ENCODE measurements around the gene MYLK2.
A peak's percentile ranks its signal among the peaks of the same experiment; 100 is the strongest.

Gene MYLK2

DNA sequence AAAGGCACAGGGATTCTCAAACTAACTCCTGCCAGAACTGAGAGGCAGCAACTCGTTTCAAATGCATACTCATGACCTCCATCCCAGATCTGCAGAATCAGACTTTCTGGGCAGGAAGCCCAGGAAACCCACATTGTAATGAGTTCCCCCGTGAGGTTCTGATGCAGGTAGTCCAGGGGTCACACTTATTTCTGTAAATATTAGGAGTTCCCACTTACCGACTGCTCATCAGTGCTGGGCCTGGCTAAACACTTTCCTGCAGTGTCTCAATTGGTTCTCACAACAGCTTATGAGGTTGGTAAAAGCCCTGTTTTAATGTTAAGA, 39.6 kb downstream of the MYLK2 start:
- DNase-seq = no peak

DNA sequence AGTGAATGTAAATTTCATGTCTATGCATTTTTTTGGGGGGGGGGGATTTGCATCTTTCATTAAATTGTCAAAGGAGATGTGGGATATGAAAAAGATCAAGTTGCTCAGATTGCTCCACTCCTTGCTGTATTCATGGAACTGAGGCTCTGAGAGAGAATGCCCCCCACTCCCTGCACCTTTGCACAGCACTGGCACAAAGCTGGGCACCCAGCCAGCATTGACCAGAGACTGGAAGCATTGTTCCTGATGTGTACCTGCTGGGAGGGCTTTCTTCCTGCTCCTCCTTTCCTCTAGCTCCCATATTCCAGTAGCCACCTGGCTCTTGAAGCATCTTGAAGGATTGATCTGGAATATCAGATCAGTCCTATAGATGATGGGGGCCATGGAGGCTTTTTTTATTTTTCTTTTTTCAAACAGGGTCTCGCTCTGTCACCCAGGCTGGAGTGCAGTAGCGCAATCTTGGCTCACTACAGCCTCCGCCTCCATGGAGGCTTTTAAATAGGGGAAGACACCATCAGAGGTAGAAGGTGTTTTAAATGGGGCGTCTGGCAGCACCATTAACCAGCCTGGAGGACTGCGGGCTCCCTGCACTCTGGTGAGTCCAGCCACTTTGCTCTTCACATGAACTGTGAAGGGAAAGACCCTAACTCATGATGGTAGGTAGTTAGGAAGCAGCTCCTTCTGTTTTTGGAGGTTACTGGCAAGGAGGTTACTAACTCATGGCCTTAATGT, 40.3 kb downstream of the MYLK2 start:
- no peak for DNase-seq

DNA sequence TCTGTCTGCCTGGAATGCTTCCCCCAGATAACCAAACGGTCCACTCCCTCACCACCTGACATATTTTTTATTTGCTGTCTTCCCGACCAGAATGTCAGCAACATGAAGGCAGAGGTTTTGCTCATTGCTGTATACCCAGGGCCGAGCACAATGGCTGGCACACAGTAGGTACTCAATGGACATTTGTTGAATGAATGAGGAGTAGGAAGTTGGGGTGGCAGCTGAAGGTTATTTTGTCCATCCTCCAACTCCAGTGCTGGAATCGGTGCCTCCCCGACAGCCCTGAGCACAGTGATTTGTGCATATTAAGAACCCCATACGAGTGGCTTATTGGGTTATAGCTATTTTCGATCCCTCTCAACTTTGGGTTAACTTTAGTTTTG, 40.8 kb downstream of the MYLK2 start:
- no peak for DNase-seq

DNA sequence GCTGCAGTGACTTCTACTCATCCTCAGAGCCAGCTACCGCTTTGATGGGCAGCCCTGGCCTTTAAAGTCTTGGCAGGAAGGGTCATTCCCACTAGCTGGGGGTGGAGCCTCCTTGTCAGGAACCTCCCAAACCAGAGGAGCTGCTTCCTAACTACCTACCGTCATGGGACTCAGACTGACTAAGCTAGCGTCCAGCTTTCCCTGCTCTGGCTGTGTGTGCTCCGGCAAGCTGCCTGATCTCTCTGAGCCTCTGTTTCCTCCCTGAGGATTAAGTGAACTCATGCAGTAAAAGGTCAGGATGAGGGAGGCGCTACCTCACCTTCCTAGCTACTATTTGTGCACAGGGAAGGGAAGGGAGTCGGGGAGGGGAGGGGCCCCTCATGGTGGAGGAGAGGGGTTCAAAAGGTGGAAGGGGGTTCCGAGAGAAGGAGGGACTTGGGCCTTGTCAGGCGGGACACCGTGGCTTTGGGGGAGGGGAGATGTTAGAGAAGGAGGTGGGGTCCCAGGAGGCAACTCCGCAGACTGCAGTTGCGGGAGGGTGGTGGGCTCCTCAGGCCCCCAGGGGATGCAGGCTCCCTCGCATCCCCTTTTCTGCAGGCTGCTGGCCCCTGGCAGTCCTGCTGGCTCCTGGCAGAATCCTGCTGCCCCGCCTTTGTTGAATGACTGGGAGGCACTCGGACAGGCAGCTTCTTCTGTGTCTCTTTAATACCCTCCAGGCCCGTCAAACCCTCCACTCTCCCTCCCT, 41.4 kb downstream of the MYLK2 start:
- DNase-seq = peak; percentile 55

DNA sequence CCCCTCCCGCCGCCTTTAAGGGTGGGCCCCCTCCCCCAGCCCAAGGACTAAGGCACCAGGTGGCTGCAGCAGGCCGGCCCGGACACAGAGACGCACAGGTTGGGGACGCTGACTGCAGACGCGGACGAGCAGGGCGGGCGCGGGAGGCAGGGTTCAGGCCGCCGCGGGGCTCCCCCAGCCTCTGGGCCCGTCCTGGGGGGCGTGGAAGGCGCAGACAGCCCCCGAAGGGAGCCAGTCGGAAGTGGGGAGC, 41.9 kb downstream of the MYLK2 start:
- no peak for DNase-seq

DNA sequence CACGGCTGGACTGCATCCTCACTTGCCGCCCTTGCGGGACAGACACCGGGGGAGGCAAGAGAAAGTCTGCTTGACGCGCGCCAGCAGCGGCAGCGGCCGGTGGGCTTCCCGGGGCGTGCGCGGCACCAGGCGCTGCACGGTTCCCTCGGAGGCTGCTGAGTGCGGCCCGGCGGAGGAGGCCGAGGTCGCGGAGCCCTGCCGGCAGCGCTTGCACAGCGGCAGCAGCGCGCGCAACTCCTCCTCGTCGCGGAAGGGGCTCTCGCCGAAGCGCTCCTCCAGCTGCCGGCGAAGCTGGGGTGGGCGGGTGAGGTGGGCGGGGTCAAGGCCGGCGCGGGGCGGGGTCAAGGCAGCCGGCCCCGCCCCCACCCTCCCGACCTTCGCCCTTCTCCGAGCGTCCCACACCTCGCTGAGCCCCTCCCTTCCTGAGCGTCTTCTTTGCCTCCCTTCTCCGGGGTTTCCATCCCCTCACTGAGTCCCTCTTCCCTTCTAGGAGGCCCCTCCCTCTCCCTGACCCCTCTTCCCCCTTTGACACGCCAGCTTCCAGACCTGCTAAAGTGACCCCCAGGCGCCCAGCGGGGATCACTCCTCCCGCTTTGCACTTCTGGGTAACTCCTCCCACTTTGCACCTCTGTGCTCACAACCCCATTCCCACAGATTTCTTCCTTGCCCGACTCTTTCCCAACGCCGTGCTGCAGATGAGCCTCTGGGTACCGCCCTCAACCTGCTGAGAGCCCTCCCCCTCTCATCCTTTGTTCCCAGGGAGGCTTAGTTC, 42.4 kb downstream of the MYLK2 start:
- DNase-seq = peak; percentile 88

DNA sequence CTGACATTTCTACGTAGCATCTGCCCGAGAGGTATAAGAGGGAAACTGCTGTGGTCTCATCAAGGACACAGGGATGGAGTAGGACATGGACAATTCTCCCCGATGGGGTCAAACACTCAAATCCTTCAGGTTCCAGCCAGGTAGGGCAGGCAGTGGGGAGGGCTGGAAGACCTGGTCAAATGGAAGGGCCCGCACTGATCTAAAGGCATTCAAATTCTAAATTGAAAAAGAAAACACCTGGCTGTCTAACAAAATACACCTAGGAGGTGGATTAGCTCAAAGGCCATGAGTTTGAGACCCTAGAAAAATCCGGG, 43.0 kb downstream of the MYLK2 start:
- no peak for DNase-seq

DNA sequence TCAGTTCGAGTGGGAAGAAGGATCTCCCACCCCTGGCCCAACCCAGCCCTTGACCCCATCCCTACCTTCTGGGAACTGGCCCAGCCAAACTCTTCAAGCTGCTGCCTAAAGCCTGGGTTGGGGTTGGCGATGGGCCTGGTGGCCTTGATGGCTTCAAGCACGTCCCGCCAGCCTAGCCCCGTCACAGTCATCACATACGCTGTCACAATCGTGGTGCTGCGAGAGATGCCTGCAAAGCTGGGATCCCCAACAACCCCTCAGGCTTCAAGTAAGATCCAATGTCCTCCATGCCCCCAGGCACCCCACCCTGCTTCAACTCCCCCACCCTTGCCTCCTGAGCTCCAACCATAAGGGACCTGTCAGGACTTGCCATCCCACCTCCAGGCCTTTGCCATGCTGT, 43.4 kb downstream of the MYLK2 start:
- DNase-seq = no peak

DNA sequence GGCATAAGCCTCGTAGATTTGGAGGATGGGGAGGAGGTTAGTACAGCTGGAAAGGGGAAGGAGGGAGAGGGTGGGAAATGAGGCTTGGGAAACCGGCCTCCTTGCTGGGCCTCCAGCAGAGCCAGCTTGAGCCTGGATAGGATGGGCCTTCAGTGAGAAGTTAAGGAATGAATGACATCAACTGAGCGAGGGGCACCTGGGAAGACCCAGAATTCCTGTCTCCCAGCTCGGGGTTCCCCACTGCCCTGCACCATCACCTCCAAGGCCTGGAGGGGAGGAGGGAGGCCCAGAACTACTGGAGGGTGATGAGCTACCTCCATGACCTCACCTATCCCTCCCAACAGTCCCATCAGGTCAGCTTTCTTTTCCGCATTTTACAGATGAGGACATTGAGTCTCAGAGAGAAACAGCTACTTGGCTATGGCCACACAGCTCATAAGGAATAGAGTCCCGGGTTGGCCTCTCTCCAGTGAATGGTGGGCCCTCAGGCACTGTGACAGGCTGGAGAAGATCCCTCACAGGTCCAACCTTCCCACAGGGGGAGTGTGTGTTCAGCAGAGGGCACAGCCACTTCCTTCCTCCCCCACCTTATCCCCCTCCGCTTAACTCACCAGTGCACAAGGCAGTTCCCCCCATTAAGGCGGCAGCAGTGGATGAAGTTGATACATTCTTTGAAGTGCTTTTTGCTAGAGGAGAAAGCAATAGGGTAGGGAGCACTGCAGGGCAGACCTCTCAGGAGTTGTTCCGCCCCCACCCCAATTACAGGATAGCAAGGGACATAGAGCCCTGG, 44.3 kb downstream of the MYLK2 start:
- no peak for DNase-seq

DNA sequence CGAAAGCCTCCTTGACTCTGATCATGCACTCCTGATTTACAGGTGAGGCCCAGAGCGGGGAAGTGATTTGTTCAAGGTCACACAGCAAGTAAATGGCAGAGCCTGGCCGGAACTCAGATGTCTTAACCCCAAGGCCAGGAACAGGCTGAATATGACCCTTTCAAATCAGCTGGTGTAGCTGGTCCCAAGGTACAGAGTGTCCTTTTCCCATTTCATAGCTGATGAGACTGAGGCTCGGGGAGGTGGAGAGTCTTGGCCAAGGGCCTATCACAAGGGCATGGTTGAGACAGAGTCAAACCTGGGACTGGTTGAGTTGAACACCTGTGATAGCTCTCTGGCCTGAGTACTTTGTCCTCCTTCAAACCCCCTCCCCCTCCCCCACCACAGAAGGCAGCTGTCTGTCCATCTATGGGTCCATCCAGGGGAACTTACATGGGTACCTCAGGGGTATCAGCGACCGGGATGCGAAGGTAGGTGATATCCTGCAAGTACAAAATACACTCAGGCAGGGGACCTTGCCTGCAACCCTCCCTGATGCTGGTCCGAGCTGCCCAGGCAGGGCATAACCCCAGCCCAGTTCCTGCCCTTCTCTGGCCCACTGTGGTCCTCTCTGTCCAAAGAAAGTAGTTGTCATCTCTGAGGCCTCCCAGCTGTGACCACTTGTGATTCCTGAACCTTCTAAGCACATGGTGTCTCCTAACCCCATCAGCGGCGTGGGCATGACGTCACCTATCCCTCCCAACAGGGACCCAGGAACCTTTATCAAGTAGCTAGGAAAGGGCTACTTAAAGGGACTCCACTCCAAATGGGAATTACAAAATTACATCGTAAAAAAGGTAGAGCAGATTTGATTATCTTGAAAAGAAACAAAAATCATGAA, 45.6 kb downstream of the MYLK2 start:
- DNase-seq = no peak

DNA sequence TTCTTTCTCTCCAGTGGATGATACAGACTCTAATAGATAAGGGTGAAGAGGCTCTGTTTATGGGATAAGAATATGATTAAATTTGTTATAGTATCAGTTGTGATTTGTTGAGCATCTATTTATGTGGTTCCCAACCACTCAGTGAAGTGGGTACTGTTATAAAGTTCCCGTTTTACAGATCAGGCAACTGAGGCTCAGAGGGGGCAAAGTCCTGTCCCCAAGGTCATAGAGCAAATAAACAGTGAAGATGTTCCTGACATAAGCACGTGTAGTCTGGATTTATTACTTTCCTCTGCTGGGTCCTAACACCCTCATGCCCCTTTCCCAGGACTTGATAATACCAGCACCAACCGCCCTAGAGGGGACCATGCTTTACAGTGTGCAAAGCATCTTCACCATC, 47.1 kb downstream of the MYLK2 start:
- DNase-seq = no peak

DNA sequence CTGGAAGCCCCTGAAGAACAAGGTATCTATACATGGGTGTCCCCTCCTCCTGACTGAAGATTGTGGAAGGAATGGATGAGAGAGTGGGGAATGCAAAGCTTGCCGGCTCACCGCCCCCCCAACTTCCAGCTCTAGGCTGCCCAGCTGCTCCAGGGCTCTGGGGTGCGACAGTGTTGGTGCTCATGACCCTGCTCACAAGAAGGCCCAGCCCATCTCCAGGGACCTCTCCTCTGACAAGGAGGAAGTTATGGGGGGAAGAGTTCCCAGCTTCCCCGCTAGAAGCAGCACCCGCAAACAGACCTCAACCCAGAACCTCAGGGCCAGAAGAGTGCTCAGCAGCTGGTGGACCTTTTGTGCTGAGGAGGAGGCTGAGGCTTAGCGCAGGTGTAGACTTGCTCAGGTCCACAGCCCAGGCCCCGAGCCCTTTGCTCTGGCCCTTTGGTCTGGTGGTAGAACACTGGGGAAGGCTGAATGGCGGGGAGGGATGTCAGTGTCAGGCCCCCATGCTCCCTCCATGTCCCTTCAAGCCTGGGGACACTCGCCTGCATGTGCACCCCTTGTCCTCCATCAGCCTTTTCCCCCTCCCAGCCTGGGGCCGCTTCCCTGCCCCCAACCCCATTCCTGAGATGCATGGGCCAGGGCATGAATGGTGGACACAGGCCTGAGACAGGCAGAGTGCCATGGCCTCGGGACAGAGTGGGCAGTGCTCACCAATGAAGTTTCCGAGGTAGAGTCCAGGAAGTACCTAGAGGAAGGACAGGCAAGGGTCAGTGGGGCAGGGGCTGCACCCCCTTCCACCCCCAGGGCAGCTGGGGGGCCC, 49.9 kb downstream of the MYLK2 start:
- DNase-seq = peak; percentile 6

DNA sequence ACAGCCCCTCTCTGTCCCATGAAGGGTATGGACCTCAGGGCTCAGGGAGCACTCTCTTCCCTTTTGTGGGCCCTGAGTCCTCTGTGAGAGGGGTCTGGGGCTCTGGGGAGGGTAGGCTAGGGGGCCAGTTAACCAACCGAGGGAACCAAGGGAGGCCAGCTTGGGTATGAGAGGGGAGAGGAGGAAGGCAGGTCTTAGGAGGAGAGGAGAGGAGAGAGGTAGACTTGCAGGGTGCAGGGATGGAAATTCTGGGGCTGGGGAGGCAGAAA, 50.5 kb downstream of the MYLK2 start:
- no peak for DNase-seq

DNA sequence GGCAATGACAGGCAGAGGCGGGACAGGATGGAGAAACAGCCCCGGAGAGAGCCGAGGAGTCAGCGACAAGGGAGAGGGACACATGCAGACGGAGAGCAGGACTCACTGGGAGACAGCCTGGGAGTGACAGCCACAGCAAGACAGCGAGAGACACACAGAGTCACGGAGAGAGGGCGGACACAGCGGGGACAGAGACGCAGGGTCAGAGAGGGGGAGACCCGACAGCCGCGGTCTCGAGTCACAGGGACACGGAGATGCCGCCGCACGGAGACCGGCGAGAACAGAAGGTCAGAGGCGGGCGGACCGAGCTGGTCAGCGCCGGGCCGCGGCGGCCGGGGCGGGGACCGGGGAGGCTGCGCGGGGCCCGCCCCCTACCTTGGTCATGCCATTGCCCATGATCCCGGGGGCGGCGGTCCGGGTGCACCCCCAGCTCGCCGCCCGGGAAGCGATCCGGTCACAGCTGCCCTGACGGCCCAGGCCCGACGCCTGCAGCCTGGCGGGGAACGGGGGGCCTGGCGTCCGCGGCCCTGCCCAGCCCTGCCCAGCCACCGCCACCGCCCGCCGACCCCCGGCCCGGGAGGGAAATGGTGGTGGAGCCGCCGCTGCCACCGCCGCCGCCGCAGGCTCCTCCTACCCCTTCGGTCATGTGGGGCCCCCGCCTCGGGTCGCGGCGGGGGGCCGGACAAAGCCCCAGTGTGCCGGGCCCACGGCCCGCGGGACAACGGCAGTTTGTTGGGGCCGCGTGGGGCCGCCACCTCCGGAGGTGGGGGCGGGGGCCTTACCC, 51.0 kb downstream of the MYLK2 start, which contains the start of the genes DUSP15 and TTLL9:
TSS of gene DUSP15 (minus strand) at position 586 of the 784 bp plus-strand sequence. CDS start at position 396, 190 bp downstream.
TSS of gene TTLL9 (plus strand) at position 693 of the 784 bp plus-strand sequence. CDS start 493 bp downstream, outside the sequence.
- DNase-seq = peak; percentile 73

DNA sequence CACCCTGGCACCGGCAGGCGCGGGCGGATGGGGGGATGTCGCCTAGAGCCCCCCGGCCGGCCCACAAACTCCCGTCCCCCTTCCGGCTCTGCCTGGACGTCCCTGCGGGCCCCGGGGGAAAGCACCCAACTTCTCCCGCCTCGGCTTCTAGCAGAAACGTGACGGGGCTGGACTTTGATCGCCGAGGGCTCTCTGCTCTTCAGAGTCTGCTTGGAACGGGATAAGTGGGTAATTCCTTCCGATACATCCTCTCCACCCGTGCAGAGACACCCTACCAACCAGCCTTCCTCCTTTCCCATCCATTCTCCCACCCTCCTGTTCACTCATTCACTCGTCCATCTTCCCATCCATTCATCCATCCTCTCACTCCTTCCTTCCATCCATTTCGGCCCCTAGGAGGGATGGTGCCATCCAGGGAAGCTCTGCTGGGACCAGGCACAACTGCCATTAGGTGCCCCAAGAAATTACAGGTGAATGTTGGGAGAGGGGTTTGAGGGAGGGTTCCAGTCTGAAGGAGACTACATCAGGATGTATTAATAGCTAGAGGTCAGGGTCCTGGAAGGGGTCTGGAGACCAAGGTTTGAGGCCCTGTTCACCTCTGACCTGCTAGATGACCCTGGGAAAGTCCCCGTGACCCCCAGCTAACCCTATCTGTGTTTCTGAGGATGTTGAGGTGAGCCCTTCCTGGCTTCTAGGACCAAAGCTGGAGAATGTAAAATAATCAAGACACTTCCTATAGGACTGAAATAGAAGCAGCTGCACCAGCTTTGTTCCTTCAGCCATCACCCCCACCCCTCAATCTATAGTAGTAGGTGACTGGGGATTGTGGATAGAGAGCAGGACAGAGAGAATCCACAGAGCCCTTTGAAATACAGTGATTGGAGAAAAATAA, 51.8 kb downstream of the MYLK2 start:
- peak; percentile 70 for DNase-seq

DNA sequence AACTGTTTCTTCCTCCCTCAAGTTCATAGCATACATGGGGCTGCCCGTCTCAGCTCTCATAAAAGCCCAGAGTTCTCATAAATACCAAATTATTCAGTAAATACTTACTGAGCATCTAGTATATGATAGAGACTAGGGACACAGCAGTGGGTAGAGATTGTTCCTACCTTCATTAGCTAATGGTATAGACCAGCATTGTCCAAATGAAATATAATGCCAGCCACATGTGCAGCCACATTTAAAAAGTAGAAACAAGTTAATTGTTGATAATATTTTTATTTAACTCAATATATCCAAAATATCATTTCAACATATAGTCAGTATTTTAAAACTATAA, 52.4 kb downstream of the MYLK2 start:
- DNase-seq = no peak

DNA sequence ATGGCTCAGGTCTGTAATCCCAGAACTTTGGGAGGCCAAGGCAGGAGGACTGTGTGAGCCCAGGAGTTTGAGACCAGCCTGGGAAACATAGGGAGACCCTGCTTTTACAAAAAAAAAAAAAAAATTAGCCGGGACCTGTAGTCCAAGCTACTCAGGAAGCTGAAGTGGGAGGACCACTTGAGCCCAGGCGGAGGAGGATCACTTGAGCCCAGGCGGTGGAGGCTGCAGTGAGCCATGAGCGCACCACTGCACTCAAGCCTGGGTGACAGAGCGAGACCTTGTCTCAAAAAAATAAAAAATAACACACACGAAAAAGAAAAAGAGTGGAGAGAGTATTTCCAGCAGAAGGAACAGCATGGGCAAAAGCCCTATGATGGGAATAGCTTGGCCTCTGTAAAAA, 53.2 kb downstream of the MYLK2 start:
- DNase-seq = no peak

DNA sequence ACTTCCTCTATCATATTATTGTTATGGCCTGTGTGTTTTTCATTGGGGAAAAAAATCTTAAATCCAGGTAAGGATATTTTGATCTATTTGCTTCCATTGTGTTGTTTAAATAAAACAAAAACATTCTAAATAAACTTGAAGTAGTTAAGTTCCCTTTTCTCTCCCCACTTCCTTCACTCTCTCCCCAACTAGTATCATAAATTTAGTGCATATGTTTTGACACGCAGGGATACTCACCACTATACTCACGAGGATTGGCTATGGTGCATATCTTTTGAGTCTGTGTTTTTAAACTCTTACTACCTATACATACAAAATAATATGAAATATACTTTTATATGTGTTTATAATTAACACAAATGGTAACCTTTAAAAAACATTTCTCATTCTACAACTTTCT, 56.5 kb downstream of the MYLK2 start:
- no peak for DNase-seq

DNA sequence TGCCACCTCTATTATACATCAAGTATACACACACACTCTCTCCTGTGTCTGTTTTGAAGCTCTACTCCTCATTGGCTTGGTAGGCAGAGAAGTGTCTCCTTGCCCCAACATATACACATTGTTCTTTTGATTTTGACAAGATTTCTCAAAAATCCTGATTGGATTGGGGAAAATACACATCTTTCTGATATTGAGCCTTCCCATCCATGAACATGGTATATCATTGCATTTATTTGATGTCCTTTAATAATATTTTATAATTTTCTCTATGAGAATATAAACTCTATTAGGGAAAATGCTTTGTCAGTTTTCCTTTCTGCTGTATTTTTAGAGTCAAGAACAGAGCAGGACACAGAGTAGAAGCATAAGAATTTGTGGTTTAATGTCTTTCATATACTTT, 58.5 kb downstream of the MYLK2 start:
- DNase-seq = no peak

Measured in retina (tissue), 1 donor.